WERI-Rb-1 (cell line): ENCODE results near the gene ALOXE3.
A peak's percentile ranks its signal among the peaks of the same experiment; 100 is the strongest.

Experiments
- DNase-seq: peaks from one replicate; pipeline ENCODE4 v3.0.0-alpha.2; 2020
- H3K27ac ChIP-seq: fragments of 250-450 bp; sonication (Bioruptor Pico); 2 replicates; pipeline ENCODE4 v1.5.1; 2020; ENCODE audit warnings: mild to moderate bottlenecking, moderate library complexity
- H3K27me3 ChIP-seq: fragments of 250-450 bp; sonication (Bioruptor Pico); 2 replicates; pipeline ENCODE4 v1.5.1; 2021; ENCODE audit warnings: mild to moderate bottlenecking, low read depth, moderate library complexity; ENCODE audit not compliant: insufficient read depth, severe bottlenecking
- H3K36me3 ChIP-seq: fragments of 250-450 bp; sonication (Bioruptor Pico); 2 replicates; pipeline ENCODE4 v1.5.1; 2020; ENCODE audit warnings: mild to moderate bottlenecking, moderate library complexity
- H3K4me3 ChIP-seq: 2 replicates; pipeline ENCODE4 v1.5.1; 2011; ENCODE audit warnings: low read depth, mild to moderate bottlenecking, control low read depth, low read length
- H3K9me3 ChIP-seq: fragments of 250-450 bp; sonication (Bioruptor Pico); 2 replicates; pipeline ENCODE4 v1.5.1; 2021; ENCODE audit warnings: mild to moderate bottlenecking, moderate library complexity; ENCODE audit not compliant: severe bottlenecking
- CTCF ChIP-seq: IDR thresholded peaks from 2 replicates; pipeline ENCODE4 v1.5.1; 2011; ENCODE audit warnings: low read depth, mild to moderate bottlenecking, control low read depth, inconsistent platforms, low read length

Gene ALOXE3

GRCh38 chr17:8125947-8126490 lies 7.7 kb upstream of the ALOXE3 start:
- Histone ChIP-seq H3K36me3 (no peaks in the 10 kb centered on the region), H3K4me3 (peak overlapping the region; percentile 56), H3K27ac (no peak overlapping the region), H3K9me3 (no peaks in the 10 kb centered on the region), H3K27me3 (peaks cover 27% of the 10 kb centered on the region)
- DNase-seq: no peak
- no peak for TF ChIP-seq CTCF

GRCh38 chr17:8125154-8125946 lies 7.0 kb upstream of the ALOXE3 start:
- Histone ChIP-seq H3K9me3 (no peaks in the 10 kb centered on the region), H3K27me3 (peaks cover 27% of the 10 kb centered on the region), H3K36me3 (no peaks in the 10 kb centered on the region), H3K4me3 (peak overlapping the region; percentile 56), H3K27ac (no peak overlapping the region)
- DNase-seq: peak; percentile 80
- no peak for TF ChIP-seq CTCF

GRCh38 chr17:8124350-8125153 lies 6.2 kb upstream of the ALOXE3 start:
- no peaks in the 10 kb centered on the region for H3K9me3 ChIP-seq
- TF ChIP-seq CTCF: no peak
- peaks cover 27% of the 10 kb centered on the region for H3K27me3 ChIP-seq
- H3K4me3 ChIP-seq: peak overlapping the region; percentile 56
- DNase-seq: no peak
- no peaks in the 10 kb centered on the region for H3K36me3 ChIP-seq
- no peak overlapping the region for H3K27ac ChIP-seq

- H3K27me3 ChIP-seq: peaks cover 27% of the 10 kb centered on the region
- TF ChIP-seq CTCF: no peak
- DNase-seq: peak; percentile 35
- no peak within 1 kb of the TSS for H3K27ac ChIP-seq
- H3K36me3 ChIP-seq: no peaks in the 10 kb centered on the region
- H3K9me3 ChIP-seq: no peaks in the 10 kb centered on the region
- peak within 1 kb of the TSS; percentile 56 for H3K4me3 ChIP-seq
Measured at GRCh38 chr17:8123695-8124349, 5.5 kb upstream of the ALOXE3 start, which contains the start of gene HES7. Gene HES7, minus strand, starts transcription at chr17:8124106. Its CDS starts 22 bp downstream, at chr17:8124084.

GRCh38 chr17:8122924-8123694 lies 4.8 kb upstream of the ALOXE3 start:
- no peaks in the 10 kb centered on the region for H3K9me3 ChIP-seq
- H3K4me3 ChIP-seq: peak overlapping the region; percentile 56
- no peak for TF ChIP-seq CTCF
- H3K36me3 ChIP-seq: no peaks in the 10 kb centered on the region
- H3K27me3 ChIP-seq: peaks cover 27% of the 10 kb centered on the region
- no peak overlapping the region for H3K27ac ChIP-seq
- DNase-seq: no peak
